ENCODE results near the gene PCDH8.

GRCh38 chr13:52896827-52897659 lies 48.6 kb upstream of the PCDH8 start:
- TF ChIP-seq GATA3 (IDR thresholded peaks at IDR 0.05; ENCODE audit: low read depth, low read length) (no peak), GATA2 (IDR thresholded peaks at IDR 0.05; ENCODE audit: low read depth, low read length) (no peak)
